SK-N-SH treated with all-trans-retinoic acid at 6 μM for 48 hours (cell line): ENCODE data around the gene WWC1.

Experiments used
- ARNTL ChIP-seq: fragments of 450-650 bp; formaldehyde crosslinking; IDR thresholded peaks from 2 replicates; pipeline ENCODE4 v1.5.0; 2020; ENCODE audit warnings: low read depth, mild to moderate bottlenecking, moderate library complexity, borderline replicate concordance
- CSDC2 ChIP-seq: fragments of 250-450 bp; sonication (Bioruptor Pico); IDR thresholded peaks from 2 replicates; pipeline ENCODE4 v1.5.0; 2020; ENCODE audit warnings: mild to moderate bottlenecking, moderate library complexity
- OSR1 ChIP-seq: fragments of 250-450 bp; sonication (Bioruptor Pico); IDR thresholded peaks from 2 replicates; pipeline ENCODE4 v1.8.0; 2022; ENCODE audit warnings: moderate library complexity, mild to moderate bottlenecking, inconsistent platforms
- PPARA ChIP-seq: fragments of 250-450 bp; sonication (Bioruptor Pico); IDR thresholded peaks from 2 replicates; pipeline ENCODE4 v1.5.0; 2020; ENCODE audit warnings: mild to moderate bottlenecking, borderline replicate concordance
- RARB ChIP-seq: fragments of 250-450 bp; sonication (Bioruptor Pico); IDR thresholded peaks from 2 replicates; pipeline ENCODE4 v1.8.0; 2021; ENCODE audit warnings: mild to moderate bottlenecking, moderate library complexity
- SNAI2 ChIP-seq: fragments of 250-450 bp; sonication (Bioruptor Pico); IDR thresholded peaks from 2 replicates; pipeline ENCODE4 v1.5.0; 2020; ENCODE audit warnings: mild to moderate bottlenecking, moderate library complexity
- ZFP30 ChIP-seq: fragments of 450-650 bp; formaldehyde crosslinking; IDR thresholded peaks from 2 replicates; pipeline ENCODE4 v1.5.0; 2022; ENCODE audit warnings: mild to moderate bottlenecking, moderate library complexity
- ZNF565 ChIP-seq: fragments of 450-650 bp; formaldehyde crosslinking; conservative IDR thresholded peaks from 2 replicates; pipeline ENCODE4 v1.5.0; 2020; ENCODE audit warnings: low read depth, mild to moderate bottlenecking, moderate library complexity
- ZNF70 ChIP-seq: fragments of 450-650 bp; formaldehyde crosslinking; IDR thresholded peaks from 2 replicates; pipeline ENCODE4 v1.5.0; 2020; ENCODE audit warnings: mild to moderate bottlenecking, moderate library complexity
- ZNF8 ChIP-seq: fragments of 450-650 bp; formaldehyde crosslinking; IDR thresholded peaks from 2 replicates; pipeline ENCODE4 v1.5.0; 2020; ENCODE audit warnings: mild to moderate bottlenecking, moderate library complexity
- TF ChIP-seq, protein P1 (sequence below): fragments of 250-450 bp; sonication (Bioruptor Pico); IDR thresholded peaks from 2 replicates; pipeline ENCODE4 v1.8.0; 2020; ENCODE audit warnings: mild to moderate bottlenecking, moderate library complexity, borderline replicate concordance
- TF ChIP-seq, protein P2 (sequence below): fragments of 250-450 bp; sonication (Bioruptor Pico); IDR thresholded peaks from 2 replicates; pipeline ENCODE4 v1.5.0; 2020; ENCODE audit warnings: mild to moderate bottlenecking, moderate library complexity

DNA sequence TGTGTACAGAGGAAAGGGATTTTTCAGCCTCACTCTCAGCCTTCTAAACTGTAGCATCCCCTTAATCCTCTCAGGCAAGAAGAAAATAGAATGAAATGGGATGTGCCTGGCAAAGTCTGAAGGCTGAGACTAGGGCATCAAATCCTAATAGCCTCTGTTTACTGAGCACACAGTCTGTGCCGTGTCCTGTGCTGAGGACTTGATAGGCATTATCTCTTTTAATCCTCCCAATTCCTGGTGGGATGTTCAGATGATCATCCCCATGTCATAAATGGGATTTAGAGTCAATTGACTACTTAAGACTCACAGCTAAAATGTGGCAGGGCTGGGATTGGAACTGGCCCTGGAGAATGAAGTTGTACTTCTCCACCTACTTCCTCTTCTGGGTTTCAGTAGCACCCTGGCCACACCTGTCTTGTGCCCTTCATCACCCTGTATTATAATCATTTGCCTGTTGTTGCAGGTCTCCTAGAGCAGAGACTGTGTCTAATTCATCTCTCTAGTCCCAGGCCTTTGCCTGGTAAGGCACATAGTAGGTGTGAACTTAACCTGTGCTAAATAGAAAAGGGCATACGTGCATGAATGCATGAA is 81.0 kb downstream of the WWC1 start:
- no peak for TF ChIP-seq OSR1 (CRISPR knock-in tag)
- no peak for TF ChIP-seq PPARA (CRISPR knock-in tag)
- TF ChIP-seq RARB (CRISPR knock-in tag): no peak
- TF ChIP-seq, protein P1, sequence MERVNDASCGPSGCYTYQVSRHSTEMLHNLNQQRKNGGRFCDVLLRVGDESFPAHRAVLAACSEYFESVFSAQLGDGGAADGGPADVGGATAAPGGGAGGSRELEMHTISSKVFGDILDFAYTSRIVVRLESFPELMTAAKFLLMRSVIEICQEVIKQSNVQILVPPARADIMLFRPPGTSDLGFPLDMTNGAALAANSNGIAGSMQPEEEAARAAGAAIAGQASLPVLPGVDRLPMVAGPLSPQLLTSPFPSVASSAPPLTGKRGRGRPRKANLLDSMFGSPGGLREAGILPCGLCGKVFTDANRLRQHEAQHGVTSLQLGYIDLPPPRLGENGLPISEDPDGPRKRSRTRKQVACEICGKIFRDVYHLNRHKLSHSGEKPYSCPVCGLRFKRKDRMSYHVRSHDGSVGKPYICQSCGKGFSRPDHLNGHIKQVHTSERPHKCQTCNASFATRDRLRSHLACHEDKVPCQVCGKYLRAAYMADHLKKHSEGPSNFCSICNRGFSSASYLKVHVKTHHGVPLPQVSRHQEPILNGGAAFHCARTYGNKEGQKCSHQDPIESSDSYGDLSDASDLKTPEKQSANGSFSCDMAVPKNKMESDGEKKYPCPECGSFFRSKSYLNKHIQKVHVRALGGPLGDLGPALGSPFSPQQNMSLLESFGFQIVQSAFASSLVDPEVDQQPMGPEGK (CRISPR knock-in tag): no peak
- no peak for TF ChIP-seq ZNF565 (CRISPR knock-in tag)
- TF ChIP-seq ZFP30: no peak
- no peak for TF ChIP-seq SNAI2 (CRISPR knock-in tag)
- no peak for TF ChIP-seq ARNTL (CRISPR knock-in tag)
- TF ChIP-seq, protein P2, sequence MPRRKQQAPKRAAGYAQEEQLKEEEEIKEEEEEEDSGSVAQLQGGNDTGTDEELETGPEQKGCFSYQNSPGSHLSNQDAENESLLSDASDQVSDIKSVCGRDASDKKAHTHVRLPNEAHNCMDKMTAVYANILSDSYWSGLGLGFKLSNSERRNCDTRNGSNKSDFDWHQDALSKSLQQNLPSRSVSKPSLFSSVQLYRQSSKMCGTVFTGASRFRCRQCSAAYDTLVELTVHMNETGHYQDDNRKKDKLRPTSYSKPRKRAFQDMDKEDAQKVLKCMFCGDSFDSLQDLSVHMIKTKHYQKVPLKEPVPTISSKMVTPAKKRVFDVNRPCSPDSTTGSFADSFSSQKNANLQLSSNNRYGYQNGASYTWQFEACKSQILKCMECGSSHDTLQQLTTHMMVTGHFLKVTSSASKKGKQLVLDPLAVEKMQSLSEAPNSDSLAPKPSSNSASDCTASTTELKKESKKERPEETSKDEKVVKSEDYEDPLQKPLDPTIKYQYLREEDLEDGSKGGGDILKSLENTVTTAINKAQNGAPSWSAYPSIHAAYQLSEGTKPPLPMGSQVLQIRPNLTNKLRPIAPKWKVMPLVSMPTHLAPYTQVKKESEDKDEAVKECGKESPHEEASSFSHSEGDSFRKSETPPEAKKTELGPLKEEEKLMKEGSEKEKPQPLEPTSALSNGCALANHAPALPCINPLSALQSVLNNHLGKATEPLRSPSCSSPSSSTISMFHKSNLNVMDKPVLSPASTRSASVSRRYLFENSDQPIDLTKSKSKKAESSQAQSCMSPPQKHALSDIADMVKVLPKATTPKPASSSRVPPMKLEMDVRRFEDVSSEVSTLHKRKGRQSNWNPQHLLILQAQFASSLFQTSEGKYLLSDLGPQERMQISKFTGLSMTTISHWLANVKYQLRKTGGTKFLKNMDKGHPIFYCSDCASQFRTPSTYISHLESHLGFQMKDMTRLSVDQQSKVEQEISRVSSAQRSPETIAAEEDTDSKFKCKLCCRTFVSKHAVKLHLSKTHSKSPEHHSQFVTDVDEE (CRISPR knock-in tag): no peak
- TF ChIP-seq CSDC2 (CRISPR knock-in tag): no peak
- TF ChIP-seq ZNF70 (CRISPR knock-in tag): no peak
- TF ChIP-seq ZNF8 (CRISPR knock-in tag): no peak
